Thymus (tissue), 11 donors: ENCODE data around the gene ULK4. TPM values are rescaled to one million over a fixed set of nuclear protein-coding genes. Genes with fewer than 3 reads are reported as not detected.

Experiments used
- DNase-seq, 9 donors: peaks; one replicate each; pipeline ENCODE4 v3.0.0-alpha.2; 2013; ENCODE audit warnings: low spot score in 9 of 9, low read depth in 6 of 9, missing footprints in 1 of 9
- H3K27ac ChIP-seq, 2 donors: one replicate each; pipeline ENCODE4 v1.5.1; 2013; ENCODE audit warnings: control low read depth in 1 of 2, low read depth in 1 of 2, low read length in 1 of 2, mild to moderate bottlenecking in 1 of 2, moderate library complexity in 1 of 2
- H3K27me3 ChIP-seq, 2 donors: one replicate each; pipeline ENCODE4 v1.5.1; 2013; ENCODE audit warnings: low read length in 1 of 2; ENCODE audit not compliant: control insufficient read depth in 2 of 2, insufficient read depth in 1 of 2
- H3K36me3 ChIP-seq, 2 donors: one replicate each; pipeline ENCODE4 v1.5.1; 2013; ENCODE audit warnings: low read length in 1 of 2, mild to moderate bottlenecking in 1 of 2, moderate library complexity in 1 of 2; ENCODE audit not compliant: control insufficient read depth in 2 of 2, insufficient read depth in 2 of 2
- H3K4me1 ChIP-seq, 2 donors: one replicate each; pipeline ENCODE4 v1.5.1; 2013; ENCODE audit warnings: low read length in 2 of 2; ENCODE audit not compliant: control insufficient read depth in 2 of 2, insufficient read depth in 2 of 2
- H3K4me3 ChIP-seq, 2 donors: one replicate each; pipeline ENCODE4 v1.5.1; 2013; ENCODE audit warnings: low read length in 2 of 2, control low read depth in 1 of 2, mild to moderate bottlenecking in 1 of 2
- H3K9me3 ChIP-seq, 2 donors: one replicate each; pipeline ENCODE4 v1.5.1; 2013; ENCODE audit warnings: low read length in 1 of 2, mild to moderate bottlenecking in 1 of 2; ENCODE audit not compliant: control insufficient read depth in 2 of 2, insufficient read depth in 1 of 2
- WGBS: extraction: QIAGEN DNeasy Blood & Tissue Kit; methylation state at CpG from one replicate; pipeline ENCODE4 v1.1.7; 2013; 5-methylcytosine and 5-hydroxymethylcytosine counted together
- polyA plus RNA-seq: library from polyadenylated mRNA; stranded (reverse); fragments of 200-250 nt; gene quantifications from one replicate; pipeline ENCODE4 v1.2.3, GENCODE V29; 2013
- total RNA-seq: library from RNA; stranded (reverse); fragments of 120-200 nt; gene quantifications from one replicate; pipeline ENCODE4 v1.2.4, GENCODE V29; 2013
- donor health status: healthy.

Gene ULK4
- total and polyA plus RNA-seq, 2 donors, result 3.4 to 6.3 TPM

- H3K4me1 ChIP-seq, result no peaks in the 10 kb centered on the region
- no peaks in the 10 kb centered on the region for H3K9me3 ChIP-seq
- DNase-seq, result no peak
- peaks cover 0 to 2% of the 10 kb centered on the region in 2 donors for H3K36me3 ChIP-seq
- H3K4me3 ChIP-seq, result no peak overlapping the region
- 98% methylated on average over 1 of the region's 1 CpG for WGBS
- H3K27ac ChIP-seq, result no peak overlapping the region
- H3K27me3 ChIP-seq, result no peaks in the 10 kb centered on the region
These were observed 25.5 kb downstream of the ULK4 start for GRCh38 chr3:41936384-41936783.

GRCh38 chr3:41933154-41933676, 28.7 kb downstream of the ULK4 start:
- 93% methylated on average over 3 of the region's 3 CpGs for WGBS
- no peaks in the 10 kb centered on the region for H3K9me3 ChIP-seq
- no peaks in the 10 kb centered on the region for H3K4me1 ChIP-seq
- no peaks in the 10 kb centered on the region for H3K27me3 ChIP-seq
- no peak for DNase-seq
- H3K27ac ChIP-seq, result no peak overlapping the region
- peaks cover 0 to 3% of the 10 kb centered on the region in 2 donors for H3K36me3 ChIP-seq
- no peak overlapping the region for H3K4me3 ChIP-seq

- Histone ChIP-seq H3K9me3 (no peaks in the 10 kb centered on the region), H3K27ac (no peak overlapping the region), H3K4me3 (no peak overlapping the region), H3K36me3 (peaks cover 0 to 3% of the 10 kb centered on the region in 2 donors), H3K27me3 (no peaks in the 10 kb centered on the region), H3K4me1 (no peaks in the 10 kb centered on the region)
- DNase-seq, result no peak
- WGBS, result 98% methylated on average over 2 of the region's 2 CpGs
These were observed 29.4 kb downstream of the ULK4 start for GRCh38 chr3:41932464-41932863.

GRCh38 chr3:41920406-41920965, 41.4 kb downstream of the ULK4 start:
- no peak overlapping the region for H3K27ac ChIP-seq
- WGBS, result 96% methylated on average over 5 of the region's 5 CpGs
- no peak for DNase-seq
- peaks cover 0 to 1% of the 10 kb centered on the region in 2 donors for H3K36me3 ChIP-seq
- H3K27me3 ChIP-seq, result no peaks in the 10 kb centered on the region
- H3K9me3 ChIP-seq, result no peaks in the 10 kb centered on the region
- no peaks in the 10 kb centered on the region for H3K4me1 ChIP-seq
- H3K4me3 ChIP-seq, result no peak overlapping the region

GRCh38 chr3:41915353-41915752, 46.5 kb downstream of the ULK4 start:
- Histone ChIP-seq H3K9me3 (no peaks in the 10 kb centered on the region), H3K36me3 (no peaks in the 10 kb centered on the region), H3K4me3 (no peak overlapping the region), H3K4me1 (no peaks in the 10 kb centered on the region), H3K27me3 (no peaks in the 10 kb centered on the region), H3K27ac (no peak overlapping the region)
- 96% methylated on average over 1 of the region's 1 CpG for WGBS
- no peak for DNase-seq

GRCh38 chr3:41912280-41912679, 49.6 kb downstream of the ULK4 start:
- Histone ChIP-seq H3K9me3 (no peaks in the 10 kb centered on the region), H3K27me3 (no peaks in the 10 kb centered on the region), H3K27ac (no peak overlapping the region), H3K4me1 (no peaks in the 10 kb centered on the region), H3K36me3 (no peaks in the 10 kb centered on the region), H3K4me3 (no peak overlapping the region)
- no peak for DNase-seq
- 94% methylated on average over 1 of the region's 1 CpG for WGBS

- H3K36me3 ChIP-seq, result peaks cover 0 to 3% of the 10 kb centered on the region in 2 donors
- WGBS, result 98% methylated on average over 3 of the region's 3 CpGs
- no peak overlapping the region for H3K4me3 ChIP-seq
- no peaks in the 10 kb centered on the region for H3K4me1 ChIP-seq
- H3K27me3 ChIP-seq, result no peaks in the 10 kb centered on the region
- DNase-seq, result no peak
- no peak overlapping the region for H3K27ac ChIP-seq
- H3K9me3 ChIP-seq, result no peaks in the 10 kb centered on the region
These were observed 54.4 kb downstream of the ULK4 start for GRCh38 chr3:41907330-41908073.

- Histone ChIP-seq H3K4me1 (no peaks in the 10 kb centered on the region), H3K36me3 (peaks cover 3 to 4% of the 10 kb centered on the region in 2 donors), H3K9me3 (no peaks in the 10 kb centered on the region), H3K4me3 (no peak overlapping the region), H3K27ac (no peak overlapping the region), H3K27me3 (no peaks in the 10 kb centered on the region)
- 95% methylated on average over 2 of the region's 2 CpGs for WGBS
- DNase-seq, result no peak
These were observed 61.6 kb downstream of the ULK4 start for GRCh38 chr3:41900265-41900664.

GRCh38 chr3:41898631-41899030, 63.3 kb downstream of the ULK4 start:
- Histone ChIP-seq H3K4me1 (no peaks in the 10 kb centered on the region), H3K4me3 (no peak overlapping the region), H3K9me3 (no peaks in the 10 kb centered on the region), H3K36me3 (peaks cover 3 to 4% of the 10 kb centered on the region in 2 donors), H3K27ac (no peak overlapping the region), H3K27me3 (no peaks in the 10 kb centered on the region)
- no peak for DNase-seq
- 98% methylated on average over 2 of the region's 2 CpGs for WGBS
